Activated T-helper 17 cell treated with anti-CD3 and anti-CD28 coated beads, Interleukin-2, amount 50 U/mL, for 72 hours (primary cell): ENCODE results near the gene DUSP23. TPM values are rescaled to one million over a fixed set of nuclear protein-coding genes. Genes with fewer than 3 reads are reported as not detected.

Source experiments
- ATAC-seq: fragments of 150-1000 bp; cut with Tn5 transposase; replicated peaks from 2 replicates; pipeline ENCODE4 v1.10.0; 2021; ENCODE audit warnings: mild to moderate bottlenecking, moderate library complexity
- H3K27ac Mint-ChIP-seq: one replicate; pipeline ENCODE4 v1.8.0; 2022; ENCODE audit warnings: mixed read lengths
- H3K27me3 Mint-ChIP-seq: one replicate; pipeline ENCODE4 v1.8.0; 2022; ENCODE audit warnings: mixed read lengths
- H3K36me3 Mint-ChIP-seq: one replicate; pipeline ENCODE4 v1.8.0; 2022; ENCODE audit warnings: low read depth, mild to moderate bottlenecking, mixed read lengths
- H3K4me1 Mint-ChIP-seq: one replicate; pipeline ENCODE4 v1.8.0; 2022; ENCODE audit warnings: mixed read lengths
- H3K4me3 Mint-ChIP-seq: one replicate; pipeline ENCODE4 v1.8.0; 2022; ENCODE audit warnings: mild to moderate bottlenecking, mixed read lengths
- H3K9me3 Mint-ChIP-seq: one replicate; pipeline ENCODE4 v1.8.0; 2022; ENCODE audit warnings: mixed read lengths
- total RNA-seq, 2 donors: library from RNA; stranded (reverse); gene quantifications; one replicate each; pipeline ENCODE4 v1.2.3, GENCODE V29; 2022

DUSP23 gene
- total RNA-seq, 2 donors from 2014 or later: 17.7 to 26.5 TPM

GRCh38 chr1:159771127-159771895, 9.5 kb upstream of the DUSP23 start:
- no peak for ATAC-seq
- Mint-ChIP-seq H3K36me3 (no peaks in the 10 kb centered on the region), H3K4me1 (no peaks in the 10 kb centered on the region), H3K27ac (no peak overlapping the region), H3K27me3 (no peaks in the 10 kb centered on the region), H3K4me3 (no peak overlapping the region), H3K9me3 (no peaks in the 10 kb centered on the region)

- Mint-ChIP-seq H3K4me1 (no peaks in the 10 kb centered on the region), H3K27ac (no peak overlapping the region), H3K9me3 (no peaks in the 10 kb centered on the region), H3K36me3 (no peaks in the 10 kb centered on the region), H3K4me3 (no peak overlapping the region), H3K27me3 (no peaks in the 10 kb centered on the region)
- no peak for ATAC-seq
Measured at GRCh38 chr1:159774465-159774864, 6.3 kb upstream of the DUSP23 start.

GRCh38 chr1:159775716-159776115, 5.0 kb upstream of the DUSP23 start:
- Mint-ChIP-seq H3K36me3 (no peaks in the 10 kb centered on the region), H3K4me3 (no peak overlapping the region), H3K27me3 (no peaks in the 10 kb centered on the region), H3K27ac (no peak overlapping the region), H3K4me1 (no peaks in the 10 kb centered on the region), H3K9me3 (no peaks in the 10 kb centered on the region)
- ATAC-seq: no peak

- no peaks in the 10 kb centered on the region for H3K27me3 Mint-ChIP-seq
- no peaks in the 10 kb centered on the region for H3K9me3 Mint-ChIP-seq
- no peak overlapping the region for H3K27ac Mint-ChIP-seq
- H3K4me3 Mint-ChIP-seq: no peak overlapping the region
- peaks cover 3% of the 10 kb centered on the region for H3K4me1 Mint-ChIP-seq
- ATAC-seq: no peak
- no peaks in the 10 kb centered on the region for H3K36me3 Mint-ChIP-seq
Measured at GRCh38 chr1:159778266-159778665, 2.5 kb upstream of the DUSP23 start.

GRCh38 chr1:159779403-159779851, 1.3 kb upstream of the DUSP23 start:
- no peaks in the 10 kb centered on the region for H3K36me3 Mint-ChIP-seq
- H3K4me3 Mint-ChIP-seq: peak overlapping the region; percentile 79
- ATAC-seq: no peak
- H3K27me3 Mint-ChIP-seq: no peaks in the 10 kb centered on the region
- H3K27ac Mint-ChIP-seq: peak overlapping the region; percentile 5
- peaks cover 3% of the 10 kb centered on the region for H3K4me1 Mint-ChIP-seq
- H3K9me3 Mint-ChIP-seq: no peaks in the 10 kb centered on the region

- H3K27me3 Mint-ChIP-seq: no peaks in the 10 kb centered on the region
- no peaks in the 10 kb centered on the region for H3K36me3 Mint-ChIP-seq
- no peaks in the 10 kb centered on the region for H3K9me3 Mint-ChIP-seq
- ATAC-seq: no peak
- peaks cover 3% of the 10 kb centered on the region for H3K4me1 Mint-ChIP-seq
- peak overlapping the region; percentile 70 for H3K27ac Mint-ChIP-seq
- H3K4me3 Mint-ChIP-seq: peak overlapping the region; percentile 79
Measured at GRCh38 chr1:159781992-159782391, 1.2 kb downstream of the DUSP23 start.

- Mint-ChIP-seq H3K4me1 (peaks cover 3% of the 10 kb centered on the region), H3K4me3 (no peak overlapping the region), H3K9me3 (no peaks in the 10 kb centered on the region), H3K36me3 (no peaks in the 10 kb centered on the region), H3K27me3 (no peaks in the 10 kb centered on the region), H3K27ac (no peak overlapping the region)
- no peak for ATAC-seq
Measured at GRCh38 chr1:159783724-159784123, 3.0 kb downstream of the DUSP23 start.

GRCh38 chr1:159786465-159786864, 5.7 kb downstream of the DUSP23 start:
- peaks cover 2% of the 10 kb centered on the region for H3K4me1 Mint-ChIP-seq
- no peaks in the 10 kb centered on the region for H3K9me3 Mint-ChIP-seq
- ATAC-seq: no peak
- H3K27ac Mint-ChIP-seq: no peak overlapping the region
- no peaks in the 10 kb centered on the region for H3K36me3 Mint-ChIP-seq
- H3K27me3 Mint-ChIP-seq: peaks cover 6% of the 10 kb centered on the region
- no peak overlapping the region for H3K4me3 Mint-ChIP-seq

- no peaks in the 10 kb centered on the region for H3K36me3 Mint-ChIP-seq
- no peak overlapping the region for H3K4me3 Mint-ChIP-seq
- ATAC-seq: no peak
- no peak overlapping the region for H3K27ac Mint-ChIP-seq
- peaks cover 6% of the 10 kb centered on the region for H3K27me3 Mint-ChIP-seq
- H3K9me3 Mint-ChIP-seq: no peaks in the 10 kb centered on the region
- H3K4me1 Mint-ChIP-seq: no peaks in the 10 kb centered on the region
Measured at GRCh38 chr1:159786966-159787365, 6.2 kb downstream of the DUSP23 start.

GRCh38 chr1:159790237-159790917, 9.6 kb downstream of the DUSP23 start:
- Mint-ChIP-seq H3K36me3 (no peaks in the 10 kb centered on the region), H3K9me3 (no peaks in the 10 kb centered on the region), H3K27me3 (peaks cover 15% of the 10 kb centered on the region), H3K27ac (no peak overlapping the region), H3K4me3 (no peak overlapping the region), H3K4me1 (no peaks in the 10 kb centered on the region)
- ATAC-seq: peak; percentile 32

GRCh38 chr1:159791031-159791430, 10.3 kb downstream of the DUSP23 start:
- no peak for ATAC-seq
- Mint-ChIP-seq H3K27me3 (peaks cover 15% of the 10 kb centered on the region), H3K27ac (no peak overlapping the region), H3K4me1 (no peaks in the 10 kb centered on the region), H3K4me3 (no peak overlapping the region), H3K36me3 (no peaks in the 10 kb centered on the region), H3K9me3 (no peaks in the 10 kb centered on the region)

GRCh38 chr1:159791461-159791860, 10.7 kb downstream of the DUSP23 start:
- Mint-ChIP-seq H3K4me3 (no peak overlapping the region), H3K27ac (no peak overlapping the region), H3K27me3 (peaks cover 15% of the 10 kb centered on the region), H3K9me3 (no peaks in the 10 kb centered on the region), H3K4me1 (no peaks in the 10 kb centered on the region), H3K36me3 (no peaks in the 10 kb centered on the region)
- no peak for ATAC-seq

- Mint-ChIP-seq H3K36me3 (no peaks in the 10 kb centered on the region), H3K9me3 (no peaks in the 10 kb centered on the region), H3K4me1 (peaks cover 7% of the 10 kb centered on the region), H3K27me3 (peaks cover 15% of the 10 kb centered on the region), H3K4me3 (no peak overlapping the region), H3K27ac (no peak overlapping the region)
- no peak for ATAC-seq
Measured at GRCh38 chr1:159795534-159795933, 14.8 kb downstream of the DUSP23 start.

GRCh38 chr1:159798893-159799292, 18.1 kb downstream of the DUSP23 start:
- Mint-ChIP-seq H3K9me3 (no peaks in the 10 kb centered on the region), H3K4me3 (no peak overlapping the region), H3K36me3 (no peaks in the 10 kb centered on the region), H3K27me3 (peaks cover 2% of the 10 kb centered on the region), H3K27ac (no peak overlapping the region), H3K4me1 (peaks cover 9% of the 10 kb centered on the region)
- peak; percentile 64 for ATAC-seq

- H3K4me1 Mint-ChIP-seq: peaks cover 9% of the 10 kb centered on the region
- peak overlapping the region; percentile 10 for H3K27ac Mint-ChIP-seq
- no peak overlapping the region for H3K4me3 Mint-ChIP-seq
- no peaks in the 10 kb centered on the region for H3K36me3 Mint-ChIP-seq
- ATAC-seq: no peak
- H3K9me3 Mint-ChIP-seq: no peaks in the 10 kb centered on the region
- peaks cover 4% of the 10 kb centered on the region for H3K27me3 Mint-ChIP-seq
Measured at GRCh38 chr1:159799446-159799985, 18.8 kb downstream of the DUSP23 start.
